Neutrophil (primary cell): ENCODE results near the gene SOX10.

Experiments
- H3K27ac ChIP-seq: fragments of 200-600 bp; sonication (generic); 2 replicates; pipeline ENCODE4 v1.5.1; 2016; ENCODE audit warnings: mild to moderate bottlenecking, moderate library complexity
- H3K27me3 ChIP-seq: fragments of 200-600 bp; sonication (generic); 2 replicates; pipeline ENCODE4 v1.6.0; 2016; ENCODE audit warnings: mild to moderate bottlenecking
- H3K36me3 ChIP-seq: fragments of 200-600 bp; sonication (generic); 2 replicates; pipeline ENCODE4 v1.5.1; 2017
- H3K4me1 ChIP-seq, 2 experiments: fragments of 200-600 bp in 1 of 2; sonication (generic) in 1 of 2; 1 replicate in 1 of 2; 2 replicates in 1 of 2; pipeline versions ENCODE4 v1.5.1 to v1.6.1; 2013 to 2016; ENCODE audit warnings: low read depth in 1 of 2, low read length in 1 of 2, mild to moderate bottlenecking in 1 of 2, moderate library complexity in 1 of 2; ENCODE audit not compliant: control insufficient read depth in 1 of 2, insufficient read depth in 1 of 2
- H3K4me3 ChIP-seq, 2 experiments: fragments of 200-600 bp in 1 of 2; sonication (generic) in 1 of 2; 1 replicate in 1 of 2; 2 replicates in 1 of 2; pipeline ENCODE4 v1.5.1; 2013 to 2016; ENCODE audit warnings: low read depth in 1 of 2, low read length in 1 of 2, mild to moderate bottlenecking in 1 of 2, moderate library complexity in 1 of 2
- H3K9me3 ChIP-seq: fragments of 200-600 bp; sonication (generic); 2 replicates; pipeline ENCODE4 v1.5.1; 2016
- TF ChIP-seq, protein P1 (sequence below): fragments of 200-600 bp; sonication (generic); IDR thresholded peaks from 2 replicates; pipeline ENCODE4 v1.5.1; 2016; ENCODE audit warnings: antibody characterized with exemption

SOX10 gene

GRCh38 chr22:37932821-37933578 lies 51.4 kb downstream of the SOX10 start:
- TF ChIP-seq, protein P1, sequence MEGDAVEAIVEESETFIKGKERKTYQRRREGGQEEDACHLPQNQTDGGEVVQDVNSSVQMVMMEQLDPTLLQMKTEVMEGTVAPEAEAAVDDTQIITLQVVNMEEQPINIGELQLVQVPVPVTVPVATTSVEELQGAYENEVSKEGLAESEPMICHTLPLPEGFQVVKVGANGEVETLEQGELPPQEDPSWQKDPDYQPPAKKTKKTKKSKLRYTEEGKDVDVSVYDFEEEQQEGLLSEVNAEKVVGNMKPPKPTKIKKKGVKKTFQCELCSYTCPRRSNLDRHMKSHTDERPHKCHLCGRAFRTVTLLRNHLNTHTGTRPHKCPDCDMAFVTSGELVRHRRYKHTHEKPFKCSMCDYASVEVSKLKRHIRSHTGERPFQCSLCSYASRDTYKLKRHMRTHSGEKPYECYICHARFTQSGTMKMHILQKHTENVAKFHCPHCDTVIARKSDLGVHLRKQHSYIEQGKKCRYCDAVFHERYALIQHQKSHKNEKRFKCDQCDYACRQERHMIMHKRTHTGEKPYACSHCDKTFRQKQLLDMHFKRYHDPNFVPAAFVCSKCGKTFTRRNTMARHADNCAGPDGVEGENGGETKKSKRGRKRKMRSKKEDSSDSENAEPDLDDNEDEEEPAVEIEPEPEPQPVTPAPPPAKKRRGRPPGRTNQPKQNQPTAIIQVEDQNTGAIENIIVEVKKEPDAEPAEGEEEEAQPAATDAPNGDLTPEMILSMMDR: no peak
- Histone ChIP-seq H3K36me3 (peaks cover 52% of the 10 kb centered on the region), H3K4me3 (no peak overlapping the region), H3K9me3 (no peaks in the 10 kb centered on the region), H3K27me3 (no peaks in the 10 kb centered on the region), H3K4me1 (peaks cover 0 to 7% of the 10 kb centered on the region in 2 experiments), H3K27ac (no peak overlapping the region)

GRCh38 chr22:37932401-37932800 lies 52.0 kb downstream of the SOX10 start:
- no peaks in the 10 kb centered on the region for H3K27me3 ChIP-seq
- peaks cover 0 to 7% of the 10 kb centered on the region in 2 experiments for H3K4me1 ChIP-seq
- TF ChIP-seq, protein P1: no peak
- H3K9me3 ChIP-seq: no peaks in the 10 kb centered on the region
- peaks cover 52% of the 10 kb centered on the region for H3K36me3 ChIP-seq
- no peak overlapping the region for H3K4me3 ChIP-seq
- H3K27ac ChIP-seq: no peak overlapping the region

- Histone ChIP-seq H3K9me3 (no peaks in the 10 kb centered on the region), H3K36me3 (peaks cover 52% of the 10 kb centered on the region), H3K27me3 (no peaks in the 10 kb centered on the region), H3K4me3 (no peak overlapping the region), H3K27ac (no peak overlapping the region), H3K4me1 (peaks cover 0 to 7% of the 10 kb centered on the region in 2 experiments)
- TF ChIP-seq, protein P1: no peak
Observed at GRCh38 chr22:37931893-37932389, 52.4 kb downstream of the SOX10 start.

GRCh38 chr22:37930952-37931440 lies 53.4 kb downstream of the SOX10 start:
- no peak overlapping the region for H3K27ac ChIP-seq
- H3K27me3 ChIP-seq: no peaks in the 10 kb centered on the region
- H3K4me1 ChIP-seq: peaks cover 0 to 7% of the 10 kb centered on the region in 2 experiments
- no peaks in the 10 kb centered on the region for H3K9me3 ChIP-seq
- no peak overlapping the region for H3K4me3 ChIP-seq
- peaks cover 61% of the 10 kb centered on the region for H3K36me3 ChIP-seq
- TF ChIP-seq, protein P1: no peak

DNA sequence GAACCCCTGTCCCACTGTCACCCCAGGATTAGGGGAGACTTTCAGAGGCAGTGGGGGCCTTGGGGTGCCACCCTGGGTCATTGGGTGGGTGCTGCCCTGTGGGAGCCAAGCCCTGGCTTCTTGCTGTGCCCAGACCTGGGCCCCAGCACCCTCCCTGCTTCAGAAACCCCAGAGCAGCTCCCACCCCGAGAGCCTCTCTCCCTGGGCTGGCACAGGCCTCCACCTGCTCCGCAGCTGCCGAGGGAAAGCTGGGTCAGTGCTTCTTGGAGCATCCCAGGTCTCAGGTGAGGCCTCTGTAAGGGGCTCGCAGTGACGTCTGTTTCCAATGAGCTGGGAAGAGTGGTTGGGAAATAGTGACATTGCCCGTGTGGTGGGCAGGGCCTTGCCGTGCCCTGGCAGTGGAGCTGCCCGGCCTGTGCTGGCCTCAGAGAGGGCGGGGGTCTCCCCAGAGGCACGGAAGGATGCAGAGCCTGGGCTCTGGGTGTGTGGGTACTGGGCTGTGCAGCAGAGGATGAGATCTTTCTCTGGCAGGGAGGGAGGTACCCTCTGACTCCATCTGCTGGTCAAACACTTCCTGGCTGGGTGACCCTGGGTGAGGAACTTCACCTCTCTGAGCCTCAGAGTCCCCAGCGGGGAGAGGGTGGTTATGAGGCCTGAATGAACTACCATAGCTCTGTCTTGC lies 53.9 kb downstream of the SOX10 start:
- H3K4me1 ChIP-seq: peaks cover 0 to 7% of the 10 kb centered on the region in 2 experiments
- TF ChIP-seq, protein P1: no peak
- H3K4me3 ChIP-seq: no peak overlapping the region
- no peak overlapping the region for H3K27ac ChIP-seq
- H3K27me3 ChIP-seq: no peaks in the 10 kb centered on the region
- H3K36me3 ChIP-seq: peaks cover 67% of the 10 kb centered on the region
- no peaks in the 10 kb centered on the region for H3K9me3 ChIP-seq
